ENCODE results near the gene RASEF. TPM values are rescaled to one million over a fixed set of nuclear protein-coding genes. Genes with fewer than 3 reads are reported as not detected.

Gene RASEF
- total RNA-seq, 1 donor from 2014 or later: 2.4 TPM

DNA sequence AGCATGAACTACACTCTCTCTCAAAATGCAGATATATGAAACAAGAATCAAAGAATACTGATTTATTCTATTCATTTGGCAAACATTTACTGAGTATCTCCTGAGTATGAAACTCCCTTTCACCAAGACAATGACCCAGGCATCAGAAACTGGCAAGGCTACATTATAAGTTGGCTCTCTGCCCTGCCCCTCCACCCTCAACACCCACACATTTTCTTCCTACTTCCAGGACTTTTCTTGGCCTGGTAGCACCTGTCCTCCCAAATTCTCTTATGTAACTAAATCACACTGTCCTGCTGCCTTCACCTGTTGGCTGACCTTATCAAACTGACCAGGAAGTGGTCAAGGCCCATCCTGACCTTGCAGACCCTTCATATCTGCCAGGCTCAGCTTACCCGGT is 3.5 kb downstream of the RASEF start:
- DNase-seq (ENCODE audit: low spot score): no peak
- no peak for ATAC-seq

DNA sequence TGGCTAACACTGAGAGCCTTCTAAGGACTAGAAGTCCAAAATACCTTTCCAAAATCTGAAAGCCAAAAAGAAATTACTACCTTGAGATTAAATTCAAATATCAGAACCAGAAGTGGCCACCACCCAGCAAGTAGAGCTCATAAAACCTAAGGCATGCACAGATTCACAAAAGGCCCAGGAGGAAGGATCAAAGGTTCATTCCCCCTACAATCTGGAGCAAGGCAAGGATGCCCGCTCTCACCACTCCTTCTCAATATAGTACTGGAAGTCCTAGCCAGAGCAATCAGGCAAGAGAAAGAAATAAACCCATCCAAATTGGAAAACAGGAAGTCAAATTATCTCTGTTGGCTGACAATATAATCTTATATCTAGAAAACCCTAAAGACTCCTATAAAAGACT is 6.0 kb downstream of the RASEF start:
- ATAC-seq: no peak

DNA sequence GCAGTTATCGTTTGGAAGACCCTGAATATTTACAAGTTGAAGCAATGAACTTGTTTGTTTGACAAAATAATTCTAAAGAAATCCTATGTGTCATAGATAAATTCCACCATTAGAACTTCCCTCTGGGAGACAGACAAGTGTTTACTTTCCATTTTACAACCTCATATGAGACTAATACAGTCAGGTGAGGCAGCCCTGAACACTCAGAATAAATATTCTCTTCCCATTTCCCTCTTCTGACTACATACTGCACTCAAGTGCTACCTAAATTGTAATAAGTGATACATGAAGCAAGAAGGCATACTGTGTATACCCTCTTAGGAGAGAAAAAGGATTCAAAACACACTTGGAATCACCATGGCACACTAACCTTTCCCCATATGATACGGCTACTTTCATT is 6.8 kb downstream of the RASEF start:
- no peak for ATAC-seq
- DNase-seq (ENCODE audit: low spot score): no peak

More for the DNA sequence above, 6.0 kb downstream of the RASEF start:
- DNase-seq (ENCODE audit: low spot score): no peak

DNA sequence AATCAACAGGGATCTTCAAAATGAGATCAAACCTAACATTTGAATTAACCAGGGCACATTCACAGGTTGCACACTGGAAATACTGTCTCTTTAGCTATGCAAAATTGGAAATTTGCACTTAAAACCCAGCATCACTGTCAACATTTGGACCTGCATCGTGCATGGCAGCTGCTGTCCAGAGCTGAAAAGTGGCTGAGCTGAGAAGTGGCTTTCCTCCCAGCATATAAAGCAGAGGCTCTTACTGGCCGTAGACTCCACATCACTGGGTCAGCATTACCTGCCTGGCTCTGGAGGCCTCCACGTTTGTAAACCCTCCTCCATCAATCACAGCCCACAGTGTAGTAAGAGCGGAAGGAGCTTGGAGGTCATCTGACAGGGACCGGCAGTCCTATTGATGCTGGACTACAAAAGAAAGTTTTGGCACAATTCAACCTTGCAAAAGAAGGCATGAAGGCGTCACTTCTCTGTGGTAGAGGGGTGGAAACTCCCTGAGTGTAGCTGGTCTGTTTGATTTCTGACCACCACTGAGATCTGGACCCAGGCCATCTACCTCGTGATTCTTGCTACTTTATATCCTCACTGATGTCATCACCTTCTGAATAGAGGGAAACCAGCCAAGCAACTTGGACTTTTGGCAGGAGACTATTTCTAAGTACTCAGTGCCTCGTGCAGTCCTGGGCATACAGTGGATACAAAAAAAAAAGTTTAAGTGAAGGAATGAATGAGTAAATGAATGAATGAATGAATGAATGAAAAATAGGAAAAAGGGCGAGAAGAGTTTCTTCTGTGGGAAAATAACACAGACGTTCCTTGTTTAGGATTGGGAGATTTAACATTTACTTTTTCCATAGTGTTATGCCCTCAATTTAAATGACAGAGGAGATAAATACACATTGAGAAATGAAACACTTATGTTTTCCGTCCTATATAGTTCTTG is 14.8 kb downstream of the RASEF start:
- ATAC-seq: peak; percentile 24
- no peak for DNase-seq (ENCODE audit: low spot score)

DNA sequence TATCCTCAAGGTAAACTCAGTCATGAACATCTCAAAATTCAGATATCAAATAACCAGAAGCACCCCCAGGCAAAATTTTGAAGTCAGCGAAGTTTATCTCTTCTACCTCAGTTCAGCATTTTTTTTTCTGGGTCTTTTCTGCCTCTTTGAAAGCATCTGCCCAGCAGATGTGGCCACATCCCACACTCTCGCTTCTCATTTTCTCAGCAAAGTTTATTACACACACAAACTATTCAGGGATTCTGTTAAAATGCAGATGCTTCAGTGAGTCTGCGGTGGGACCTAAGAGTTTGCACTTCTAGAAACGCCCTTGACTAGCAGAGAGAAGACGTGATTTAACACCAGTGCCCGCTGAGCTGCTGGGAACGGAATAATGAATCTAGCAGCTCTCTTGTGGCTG is 19.3 kb downstream of the RASEF start:
- DNase-seq (ENCODE audit: low spot score) (no peak), ATAC-seq (no peak)

DNA sequence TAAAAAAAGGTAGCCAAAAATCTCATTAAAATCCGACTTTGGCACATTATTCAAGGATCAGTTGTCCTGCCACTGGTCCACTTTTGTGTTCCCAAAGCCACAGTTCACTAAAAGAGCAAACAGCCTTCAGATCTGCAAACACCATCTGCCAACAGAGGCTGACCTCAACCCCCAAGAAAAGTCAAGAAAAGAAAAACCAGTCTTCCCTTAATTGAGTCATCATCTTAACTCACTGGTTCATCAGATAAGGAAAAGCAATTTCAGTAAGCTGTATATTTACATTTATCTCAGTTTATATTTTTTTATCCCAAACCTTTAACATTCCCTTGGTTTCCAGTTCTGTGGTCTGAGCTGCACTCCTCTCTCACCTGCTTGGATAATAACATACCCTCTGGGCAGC is 21.2 kb downstream of the RASEF start:
- DNase-seq (ENCODE audit: low spot score) (no peak), ATAC-seq (no peak)

DNA sequence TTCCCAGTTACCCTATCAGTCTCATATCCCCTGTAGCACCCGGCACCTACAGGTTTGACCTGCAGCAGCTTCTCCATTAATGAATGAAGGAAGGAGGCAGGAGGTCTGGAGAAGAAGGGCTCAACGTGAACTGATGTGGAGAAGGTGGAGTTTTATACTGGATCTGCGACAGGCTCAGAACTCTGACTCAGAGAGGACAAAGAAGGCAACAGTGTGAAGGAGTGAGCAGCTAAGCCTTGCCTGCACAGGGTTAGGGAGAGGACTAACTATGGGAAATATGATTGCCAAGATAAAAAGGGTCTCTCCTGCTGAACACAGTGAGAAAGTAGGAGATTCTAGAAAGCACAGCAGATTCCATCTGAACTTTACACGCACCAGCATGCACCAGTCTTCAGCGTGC is 23.6 kb downstream of the RASEF start:
- no peak for ATAC-seq
- DNase-seq (ENCODE audit: low spot score): no peak

DNA sequence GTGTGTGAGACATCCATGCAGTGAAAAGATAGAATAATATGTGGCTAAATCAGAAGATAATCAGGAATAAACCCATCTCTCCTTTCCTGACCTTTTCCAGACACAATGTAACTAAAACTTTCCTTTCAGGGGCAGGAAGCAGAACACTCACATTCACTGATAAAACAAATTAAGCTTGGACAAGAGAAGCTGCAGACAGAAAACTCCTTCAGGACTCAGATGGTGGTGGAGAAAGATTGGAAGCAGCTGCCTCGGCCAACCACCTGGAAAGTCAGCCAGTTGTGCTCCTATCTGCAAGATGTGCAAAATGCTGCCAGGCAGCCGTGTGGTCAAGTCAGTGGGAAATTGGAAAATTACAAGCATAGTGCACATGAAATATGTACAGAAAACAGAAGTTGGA is 26.9 kb downstream of the RASEF start:
- ATAC-seq: no peak
- no peak for DNase-seq (ENCODE audit: low spot score)

DNA sequence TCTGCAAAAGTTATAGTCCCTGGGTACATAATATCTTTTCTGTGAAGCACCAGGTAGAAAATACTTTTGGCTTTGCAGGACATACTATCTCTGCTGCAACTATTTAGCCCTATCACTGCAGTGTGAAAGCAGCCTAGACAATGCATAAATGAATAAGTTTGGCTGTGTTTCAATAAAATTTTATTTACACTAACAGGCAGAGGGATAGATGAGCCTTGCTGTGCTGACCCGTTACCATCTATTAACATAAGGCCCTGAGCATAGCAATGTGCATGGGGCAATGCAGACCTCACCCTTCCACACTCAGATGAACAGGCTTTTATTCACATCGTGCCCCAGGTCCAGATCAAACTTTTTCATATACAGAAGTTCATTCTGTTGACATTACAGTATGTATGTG is 27.8 kb downstream of the RASEF start:
- DNase-seq (ENCODE audit: low spot score) (no peak), ATAC-seq (no peak)

DNA sequence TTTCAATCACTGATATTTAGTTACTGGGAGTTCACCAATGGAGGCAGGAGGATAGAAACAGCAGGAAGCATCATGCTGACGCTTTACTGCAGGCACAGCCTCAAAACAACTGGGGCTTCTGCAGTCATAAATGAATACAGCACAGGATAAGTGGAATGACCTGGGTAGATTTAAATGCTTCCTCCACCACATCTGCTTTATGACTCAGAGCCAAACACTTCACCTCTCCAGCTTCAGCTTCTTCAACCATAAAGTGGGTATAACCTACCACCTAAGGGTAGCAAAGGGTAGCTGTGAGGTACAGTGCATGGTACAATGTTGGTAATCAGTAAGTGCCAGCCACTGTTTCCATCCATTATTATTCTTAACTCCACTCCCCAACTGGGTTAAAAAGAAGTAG is 28.4 kb downstream of the RASEF start:
- DNase-seq (ENCODE audit: low spot score) (no peak), ATAC-seq (no peak)

DNA sequence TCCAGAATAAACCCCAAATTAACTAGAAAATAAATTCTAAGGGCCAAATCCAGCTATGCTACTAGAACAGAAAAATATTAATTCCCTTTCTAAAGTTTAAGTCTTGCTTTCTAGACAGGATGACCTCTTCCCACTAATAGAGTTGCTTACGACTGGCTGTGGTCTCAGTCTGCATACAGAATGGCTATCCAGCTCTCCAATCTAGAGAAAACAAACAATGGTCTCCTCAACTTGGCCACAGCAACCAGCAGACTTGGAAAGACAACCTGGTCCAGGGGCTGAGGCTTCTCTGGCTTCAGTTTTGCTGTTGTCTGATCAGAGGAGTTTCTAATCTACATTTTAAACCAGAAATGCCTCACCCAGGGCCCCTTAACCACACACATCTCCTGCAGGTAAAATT is 28.9 kb downstream of the RASEF start:
- ATAC-seq (no peak), DNase-seq (ENCODE audit: low spot score) (no peak)

DNA sequence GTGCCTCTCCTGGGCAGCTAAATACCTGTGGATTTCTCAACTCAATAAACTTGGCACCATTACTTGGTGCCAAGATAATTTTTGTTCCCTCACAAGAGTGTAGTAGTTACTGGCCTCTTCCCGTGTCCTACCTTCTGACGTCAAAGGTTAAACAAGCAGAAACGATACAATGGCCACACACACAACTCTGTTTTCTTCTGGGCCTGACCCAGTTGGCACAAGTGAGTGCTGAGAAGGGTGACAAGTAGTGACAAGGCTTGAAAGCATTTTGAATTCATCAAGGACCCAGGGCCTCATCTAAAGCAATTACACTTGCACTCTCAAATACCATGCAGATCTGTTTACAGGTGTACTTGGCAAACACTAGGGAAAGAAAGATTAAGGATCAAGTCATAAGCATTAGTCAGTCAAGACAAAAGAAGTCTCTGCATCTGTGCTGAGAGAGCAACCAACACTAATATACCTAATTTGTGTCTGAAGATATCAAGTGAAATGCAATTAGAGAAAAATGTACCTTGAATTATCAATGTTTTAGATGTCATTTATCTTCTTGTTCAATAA is 30.8 kb downstream of the RASEF start:
- DNase-seq (ENCODE audit: low spot score) (no peak), ATAC-seq (peak; percentile 54)

DNA sequence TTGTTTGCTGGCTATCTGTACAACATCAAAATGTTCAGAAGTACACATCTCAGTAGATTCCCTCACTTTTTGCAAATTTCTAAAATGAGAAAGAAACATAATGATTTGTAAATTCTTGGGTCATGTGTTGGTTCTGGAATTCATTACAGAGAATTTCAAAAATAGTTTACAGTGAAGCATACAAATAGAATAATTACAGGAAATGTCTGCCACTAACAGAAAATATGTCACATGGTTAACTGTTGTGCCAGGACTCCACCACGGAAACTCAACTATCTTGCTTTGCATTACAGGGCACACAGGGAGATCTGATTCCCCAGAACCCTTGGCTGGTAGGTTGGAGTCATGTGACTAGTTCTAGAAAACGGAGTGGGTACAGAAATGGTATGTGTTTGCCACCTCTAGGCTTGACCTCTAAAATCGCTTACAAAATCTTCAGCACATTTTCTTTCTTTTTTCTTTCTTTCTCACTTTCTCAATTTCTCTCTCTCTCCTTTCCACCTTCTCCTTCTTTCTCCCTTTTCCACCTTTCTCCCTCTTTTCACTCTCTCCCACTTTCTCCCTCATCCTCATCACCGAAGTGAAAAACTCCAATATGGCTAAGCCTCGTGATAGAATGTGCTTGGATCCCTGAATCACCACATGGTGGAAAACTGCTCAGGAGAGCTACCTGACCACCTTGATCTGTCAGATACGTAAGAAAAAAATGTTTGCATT is 32.4 kb downstream of the RASEF start:
- ATAC-seq: no peak
- no peak for DNase-seq (ENCODE audit: low spot score)

DNA sequence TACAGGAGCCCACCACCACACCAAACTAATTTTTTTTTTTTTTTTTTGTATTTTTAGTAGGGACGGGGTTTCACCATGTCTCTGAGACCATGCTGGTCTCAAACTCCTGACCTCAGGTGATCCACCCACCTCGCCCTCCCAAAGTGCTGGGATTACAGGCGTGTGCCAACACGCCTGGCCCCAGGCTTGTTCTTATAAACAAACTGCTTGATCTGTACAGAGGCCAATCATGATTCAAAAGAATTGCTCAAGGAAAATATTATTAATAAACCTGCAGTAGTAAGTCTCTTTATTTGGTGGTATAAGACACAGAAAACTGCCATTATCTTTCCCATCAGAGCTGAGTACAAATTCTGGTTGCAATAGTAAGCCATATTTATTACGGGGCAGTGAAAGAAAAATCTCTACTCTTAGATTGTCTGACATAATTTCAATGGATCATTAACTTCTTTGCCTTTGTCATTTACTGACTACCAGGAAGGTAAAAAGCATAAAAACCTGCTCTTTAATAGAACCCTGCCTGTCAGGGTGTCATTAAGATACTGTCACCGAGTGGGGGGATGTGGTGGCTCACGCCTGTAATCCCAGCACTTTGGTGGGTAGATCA is 33.3 kb downstream of the RASEF start:
- ATAC-seq (no peak), DNase-seq (ENCODE audit: low spot score) (no peak)

DNA sequence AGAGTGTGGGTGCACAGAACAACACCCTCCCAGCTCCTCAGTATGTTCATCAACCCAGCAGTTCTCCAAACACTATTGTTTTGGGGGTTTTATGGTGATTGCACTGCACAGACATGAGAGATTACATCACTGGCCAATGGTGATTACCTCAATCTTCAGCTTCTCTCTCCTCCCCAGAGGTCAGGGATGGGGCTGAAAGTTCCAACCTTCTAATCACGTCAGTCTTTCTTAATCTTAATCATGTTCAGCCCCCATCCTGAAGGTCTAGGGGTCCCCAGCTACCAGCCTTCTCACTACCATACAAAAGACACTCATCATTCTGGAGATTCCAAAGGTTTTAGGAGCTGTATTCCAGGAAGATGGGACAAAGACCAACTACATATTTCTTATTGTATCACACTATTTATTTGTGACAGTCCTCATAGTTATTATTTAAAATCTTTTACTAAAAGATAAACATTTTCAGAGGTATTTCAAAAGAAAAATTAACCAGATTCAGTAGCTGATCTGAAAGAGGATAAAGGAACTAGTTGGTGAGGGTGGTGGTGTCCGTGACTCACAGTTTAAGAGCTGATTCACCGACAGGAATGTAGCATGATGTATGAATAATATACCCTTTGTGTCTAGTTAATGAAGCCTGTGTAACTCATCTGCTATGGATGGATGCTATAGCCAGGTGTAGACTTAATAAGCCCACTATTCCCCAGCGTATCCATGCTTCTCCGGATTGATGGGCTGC is 35.6 kb downstream of the RASEF start:
- ATAC-seq: no peak

DNA sequence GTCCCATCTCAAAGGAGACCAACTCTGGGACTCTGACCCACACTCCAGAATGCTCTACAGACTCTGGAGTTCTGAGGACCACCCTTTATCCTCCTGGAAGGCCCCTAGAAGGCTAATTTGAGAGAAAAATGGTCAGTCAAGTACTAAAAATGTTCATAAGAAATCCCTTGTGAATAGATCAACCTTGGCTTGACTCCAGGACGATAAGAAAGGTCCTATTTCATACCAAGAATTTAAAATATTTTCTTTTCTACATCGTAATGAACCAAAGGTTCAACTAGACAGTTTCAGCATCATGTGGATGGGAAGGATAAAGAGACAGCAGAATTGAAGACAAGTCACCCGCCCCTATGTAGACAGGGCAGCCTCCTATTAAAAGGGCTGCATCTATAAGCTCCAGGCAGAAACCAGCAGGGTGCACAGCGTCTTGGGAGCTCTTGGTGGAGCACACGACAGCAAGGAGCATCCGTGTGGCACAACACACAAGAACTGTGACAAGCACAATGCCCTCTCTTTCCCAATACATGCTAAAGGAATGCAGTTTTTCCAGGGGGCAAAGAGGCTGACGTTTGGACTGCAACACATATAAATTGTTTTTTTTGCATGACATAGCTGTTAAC is 38.3 kb downstream of the RASEF start:
- ATAC-seq (no peak), DNase-seq (ENCODE audit: low spot score) (no peak)

More for the DNA sequence above, 35.6 kb downstream of the RASEF start:
- DNase-seq (ENCODE audit: low spot score): no peak

DNA sequence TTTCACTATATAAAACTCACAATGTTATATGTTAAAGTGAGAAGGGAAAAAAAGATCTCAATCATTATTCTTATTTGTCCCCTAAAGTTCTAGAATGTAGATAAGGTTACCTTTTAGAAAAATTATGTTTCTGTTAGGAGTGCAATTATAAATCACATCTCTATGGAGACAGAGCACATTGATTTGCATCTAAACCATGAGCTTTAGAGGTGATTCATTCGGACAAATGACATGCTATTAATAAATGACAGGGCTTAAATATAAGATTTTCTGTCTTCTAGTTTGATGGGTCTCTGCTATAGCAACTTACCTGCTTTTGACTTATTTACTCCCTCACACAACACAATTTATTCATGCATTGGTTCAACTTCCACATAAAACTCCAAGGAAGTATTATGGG is 39.8 kb downstream of the RASEF start:
- no peak for DNase-seq (ENCODE audit: low spot score)
- no peak for ATAC-seq

DNA sequence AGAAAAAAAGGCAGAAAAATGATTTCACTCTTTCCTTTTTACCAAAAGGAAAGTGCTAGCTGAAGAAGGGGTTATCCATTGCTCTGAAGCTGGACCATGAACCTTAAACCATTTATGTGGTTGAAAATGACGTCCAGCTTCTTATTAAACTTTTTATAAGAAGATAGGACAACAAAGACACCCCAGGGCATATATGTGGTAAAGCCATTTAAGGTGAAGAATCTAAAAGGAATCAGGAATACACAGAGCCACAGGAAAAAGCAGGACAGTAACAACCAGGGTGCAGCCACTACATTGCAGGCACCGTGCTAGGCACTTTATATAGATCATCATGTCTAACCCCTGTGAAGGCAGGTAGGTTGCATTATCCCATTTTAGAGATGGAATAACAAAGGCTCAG is 42.1 kb downstream of the RASEF start:
- DNase-seq (ENCODE audit: low spot score) (no peak), ATAC-seq (no peak)

DNA sequence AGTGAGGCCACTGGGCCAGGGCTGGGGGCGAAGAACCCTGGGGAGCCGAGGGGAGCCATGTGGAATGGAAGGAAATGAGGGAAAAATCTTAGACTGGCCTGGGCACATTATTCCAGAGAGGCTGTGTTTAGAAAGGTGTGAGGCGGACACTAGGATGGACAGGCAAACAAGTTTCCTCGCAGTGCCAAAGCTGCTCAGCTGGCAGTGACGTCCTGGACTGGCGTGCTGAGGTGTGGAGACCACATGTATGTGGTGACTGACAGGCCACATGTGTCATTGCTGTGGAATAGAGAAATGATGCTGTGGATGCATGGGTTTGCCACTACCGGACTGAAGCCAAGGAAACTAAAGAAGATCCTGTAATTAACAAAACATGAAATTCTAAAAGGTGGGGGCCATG is 42.6 kb downstream of the RASEF start:
- ATAC-seq: no peak

DNA sequence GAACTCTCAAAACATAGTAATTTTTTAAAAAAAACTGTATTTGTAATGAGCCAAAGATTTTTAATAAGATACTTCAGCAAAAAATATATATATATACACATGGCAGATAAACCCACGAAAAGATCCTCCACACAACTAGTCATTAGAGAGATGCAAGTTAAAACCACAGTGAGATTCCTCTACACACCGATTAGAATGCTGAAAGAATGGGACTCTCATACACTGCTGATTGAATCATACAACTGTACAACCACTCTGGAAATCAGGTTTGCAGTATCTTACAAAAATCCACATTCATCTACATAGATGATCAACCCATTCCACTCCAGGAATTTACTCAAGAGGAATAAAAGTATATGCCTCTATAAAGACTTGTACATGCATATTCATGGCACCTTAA is 43.7 kb downstream of the RASEF start:
- no peak for ATAC-seq
- DNase-seq (ENCODE audit: low spot score): no peak

More for the DNA sequence above, 42.6 kb downstream of the RASEF start:
- no peak for DNase-seq (ENCODE audit: low spot score)

All from left lobe of liver (tissue), 2 donors.